Astrocyte (in vitro differentiated cells and primary cell): Measurements from ENCODE around the gene JAK2. TPM values are rescaled to one million over a fixed set of nuclear protein-coding genes. Genes with fewer than 3 reads are reported as not detected.
"Not testable (repeated sequence)": the region's sequence is repeated elsewhere in the genome, so short reads cannot be mapped to it uniquely, and the experiment has no call there.

Experiments
- DNase-seq: peaks from one replicate; pipeline ENCODE4 v3.0.0-alpha.2; 2010; ENCODE audit warnings: low read depth
- FAIRE-seq: peaks from 2 replicates; lab custom pipeline; 2011; peaks lifted over from hg19 to GRCh38; lab: Jason Lieb, UNC
- H2AFZ ChIP-seq: 2 replicates; pipeline ENCODE4 v1.6.0; 2012; ENCODE audit warnings: low read depth, low read length, inconsistent platforms
- H3K27ac ChIP-seq: 2 replicates; pipeline ENCODE4 v1.5.1; 2011; ENCODE audit warnings: low read depth, low read length, inconsistent platforms
- H3K27me3 ChIP-seq: 2 replicates; pipeline ENCODE4 v1.6.0; 2011; ENCODE audit warnings: low read length, inconsistent platforms; ENCODE audit not compliant: insufficient read depth
- H3K36me3 ChIP-seq: 2 replicates; pipeline ENCODE4 v1.5.1; 2011; ENCODE audit warnings: low read length, inconsistent platforms; ENCODE audit not compliant: insufficient read depth
- H3K4me1 ChIP-seq: 2 replicates; pipeline ENCODE4 v1.5.1; 2011; ENCODE audit warnings: low read length, inconsistent platforms; ENCODE audit not compliant: insufficient read depth
- H3K4me2 ChIP-seq: 2 replicates; pipeline ENCODE4 v1.6.0; 2012; ENCODE audit warnings: low read length, inconsistent platforms
- H3K4me3 ChIP-seq: 2 replicates; pipeline ENCODE4 v1.5.1; 2011; ENCODE audit warnings: low read depth, mild to moderate bottlenecking, low read length, inconsistent platforms; ENCODE audit not compliant: insufficient read depth
- H3K79me2 ChIP-seq: 2 replicates; pipeline ENCODE4 v1.6.0; 2012; ENCODE audit warnings: mild to moderate bottlenecking, low read length, inconsistent platforms; ENCODE audit not compliant: insufficient read depth
- H3K9ac ChIP-seq: 2 replicates; pipeline ENCODE4 v1.6.0; 2012; ENCODE audit warnings: mild to moderate bottlenecking, low read length, inconsistent platforms
- H3K9me3 ChIP-seq: 2 replicates; pipeline ENCODE4 v1.5.1; 2012; ENCODE audit warnings: low read depth, mild to moderate bottlenecking, low read length, inconsistent platforms; ENCODE audit not compliant: insufficient read depth
- H4K20me1 ChIP-seq: 2 replicates; pipeline ENCODE4 v1.6.0; 2012; ENCODE audit warnings: low read length, inconsistent platforms; ENCODE audit not compliant: insufficient read depth
- H3K27ac Mint-ChIP-seq: one replicate; pipeline ENCODE4 v1.8.0; 2021; ENCODE audit warnings: mild to moderate bottlenecking, mixed read lengths; ENCODE audit not compliant: unreplicated experiment
- H3K27me3 Mint-ChIP-seq: one replicate; pipeline ENCODE4 v1.8.0; 2021; ENCODE audit warnings: low read depth, mixed read lengths; ENCODE audit not compliant: unreplicated experiment
- H3K36me3 Mint-ChIP-seq: one replicate; pipeline ENCODE4 v1.8.0; 2021; ENCODE audit warnings: low read depth, mixed read lengths; ENCODE audit not compliant: unreplicated experiment
- H3K4me1 Mint-ChIP-seq: one replicate; pipeline ENCODE4 v1.8.0; 2021; ENCODE audit warnings: low read depth, mixed read lengths; ENCODE audit not compliant: unreplicated experiment
- H3K4me3 Mint-ChIP-seq: one replicate; pipeline ENCODE4 v1.8.0; 2021; ENCODE audit warnings: mild to moderate bottlenecking, moderate library complexity, mixed read lengths; ENCODE audit not compliant: unreplicated experiment
- H3K9me3 Mint-ChIP-seq: one replicate; pipeline ENCODE4 v1.8.0; 2021; ENCODE audit warnings: mild to moderate bottlenecking, mixed read lengths; ENCODE audit not compliant: unreplicated experiment
- CTCF ChIP-seq: IDR thresholded peaks from 2 replicates; pipeline ENCODE4 v1.5.1; 2011; ENCODE audit warnings: low read depth, mild to moderate bottlenecking, inconsistent platforms, low read length, moderate library complexity; ENCODE audit not compliant: insufficient read depth
- EZH2 ChIP-seq: IDR thresholded peaks from 2 replicates; pipeline ENCODE4 v1.6.1; 2012; ENCODE audit warnings: mild to moderate bottlenecking, low read length, inconsistent platforms; ENCODE audit not compliant: insufficient read depth
- total RNA-seq: library from RNA; stranded (reverse); gene quantifications from 2 replicates; pipeline ENCODE4 v1.2.1, GENCODE V29; 2021

The JAK2 gene
- total RNA-seq, 1 donor from 2014 or later: 12.3 TPM

- TF ChIP-seq EZH2: no peak
- no peak for TF ChIP-seq CTCF
- FAIRE-seq (no peak), DNase-seq (no peak)
- Histone ChIP-seq H3K36me3 (no peaks in the 10 kb centered on the region), H3K79me2 (no peaks in the 10 kb centered on the region), H4K20me1 (no peaks in the 10 kb centered on the region), H3K4me2 (no peak overlapping the region), H2AFZ (no peak overlapping the region), H3K4me1 (no peaks in the 10 kb centered on the region), H3K9me3 (no peaks in the 10 kb centered on the region), H3K9ac (no peak overlapping the region), H3K4me3 (no peak overlapping the region), H3K27me3 (no peaks in the 10 kb centered on the region), H3K27ac (no peak overlapping the region)
- H3K9me3 Mint-ChIP-seq: peaks cover 2% of the 10 kb centered on the region
- H3K36me3 Mint-ChIP-seq: peaks cover 15% of the 10 kb centered on the region
- H3K4me3 Mint-ChIP-seq: no peak overlapping the region
- no peak overlapping the region for H3K27ac Mint-ChIP-seq
- H3K4me1 Mint-ChIP-seq: no peaks in the 10 kb centered on the region
- no peaks in the 10 kb centered on the region for H3K27me3 Mint-ChIP-seq
Observed at GRCh38 chr9:5099466-5099865, 114.4 kb downstream of the JAK2 start.

GRCh38 chr9:5101127-5101526, 116.1 kb downstream of the JAK2 start:
- not testable (repeated sequence) for H3K4me3 ChIP-seq, H3K4me3 Mint-ChIP-seq, H3K4me1 Mint-ChIP-seq, H3K79me2 ChIP-seq, DNase-seq, H3K4me1 ChIP-seq, H2AFZ ChIP-seq, H3K36me3 ChIP-seq, H3K27me3 Mint-ChIP-seq, H3K27ac ChIP-seq, H4K20me1 ChIP-seq, H3K27me3 ChIP-seq, FAIRE-seq, H3K9me3 Mint-ChIP-seq, H3K9ac ChIP-seq, H3K27ac Mint-ChIP-seq, H3K9me3 ChIP-seq, H3K4me2 ChIP-seq
- H3K36me3 Mint-ChIP-seq: peaks cover 27% of the 10 kb centered on the region

GRCh38 chr9:5106517-5106916, 121.4 kb downstream of the JAK2 start:
- H3K36me3 Mint-ChIP-seq: peaks cover 28% of the 10 kb centered on the region
- H3K36me3 ChIP-seq, H2AFZ ChIP-seq, H3K4me1 ChIP-seq, H3K9me3 Mint-ChIP-seq, H3K9me3 ChIP-seq, H3K27me3 ChIP-seq, H3K4me2 ChIP-seq, FAIRE-seq, H3K4me3 Mint-ChIP-seq, H3K4me1 Mint-ChIP-seq, H3K9ac ChIP-seq, H3K27me3 Mint-ChIP-seq, H3K79me2 ChIP-seq, DNase-seq, H3K27ac ChIP-seq, H3K4me3 ChIP-seq, H4K20me1 ChIP-seq, H3K27ac Mint-ChIP-seq: not testable (repeated sequence)
